Thyroid gland (tissue), 4 donors: ENCODE data around the gene GRAMD1B. TPM values are rescaled to one million over a fixed set of nuclear protein-coding genes. Genes with fewer than 3 reads are reported as not detected.

Experiments
- DNase-seq, 2 donors: peaks; one replicate each; pipeline ENCODE4 v3.0.0-alpha.2; 2019
- H3K27ac ChIP-seq, 3 donors: fragments of 200-600 bp; sonication (generic); 1 replicate in 2 of 3; 2 replicates in 1 of 3; pipeline ENCODE4 v1.5.1; 2016 to 2019; ENCODE audit warnings: mild to moderate bottlenecking in 1 of 3, moderate library complexity in 1 of 3
- H3K27me3 ChIP-seq: fragments of 200-600 bp; sonication (generic); one replicate; pipeline ENCODE4 v1.5.1; 2019
- H3K36me3 ChIP-seq, 2 donors: fragments of 200-600 bp; sonication (generic); one replicate each; pipeline ENCODE4 v1.5.1; 2016 to 2019
- H3K4me1 ChIP-seq, 2 donors: fragments of 200-600 bp; sonication (generic); one replicate each; pipeline ENCODE4 v1.5.1; 2017 to 2019
- H3K4me3 ChIP-seq, 3 donors: fragments of 200-600 bp; sonication (generic); replicated peaks in 1 of 3; 1 replicate in 2 of 3; 2 replicates in 1 of 3; pipeline ENCODE4 v1.5.1; 2016; ENCODE audit warnings: mild to moderate bottlenecking in 1 of 3
- H3K9me3 ChIP-seq: fragments of 200-600 bp; sonication (generic); one replicate; pipeline ENCODE4 v1.5.1; 2017
- CTCF ChIP-seq, 6 experiments: fragments of 200-600 bp in 3 of 6; fragments of 450-650 bp in 3 of 6; sonication (generic) in 3 of 6; IDR thresholded peaks; one replicate each; pipeline ENCODE4 v1.5.1; 2016 to 2019; ENCODE audit warnings: antibody characterized with exemption in 6 of 6, mild to moderate bottlenecking in 2 of 6, inconsistent platforms in 1 of 6, moderate library complexity in 1 of 6
- POLR2A ChIP-seq, 2 donors: fragments of 450-650 bp; IDR thresholded peaks; one replicate each; pipeline ENCODE4 v1.6.1; 2017; ENCODE audit warnings: antibody characterized with exemption in 2 of 2, mild to moderate bottlenecking in 2 of 2, moderate library complexity in 1 of 2
- WGBS, 2 donors: methylation state at CpG; one replicate each; pipeline ENCODE4 v1.1.5; 2017; 5-methylcytosine and 5-hydroxymethylcytosine counted together
- intact Hi-C: fragments of 100-400 bp; cut with DNase I; formaldehyde crosslinking; loops from one replicate; pipeline ENCODE4 v1.15.1; 2023
- total RNA-seq, 4 donors: library from RNA; depleted of rRNA; stranded (reverse); fragments of >200 nt; gene quantifications; one replicate each; pipeline ENCODE4 v1.2.3, GENCODE V29; 2016

GRAMD1B gene
- total RNA-seq, 4 donors from 2014 or later = 7.0 to 22.7 (median 9.2) TPM

DNA sequence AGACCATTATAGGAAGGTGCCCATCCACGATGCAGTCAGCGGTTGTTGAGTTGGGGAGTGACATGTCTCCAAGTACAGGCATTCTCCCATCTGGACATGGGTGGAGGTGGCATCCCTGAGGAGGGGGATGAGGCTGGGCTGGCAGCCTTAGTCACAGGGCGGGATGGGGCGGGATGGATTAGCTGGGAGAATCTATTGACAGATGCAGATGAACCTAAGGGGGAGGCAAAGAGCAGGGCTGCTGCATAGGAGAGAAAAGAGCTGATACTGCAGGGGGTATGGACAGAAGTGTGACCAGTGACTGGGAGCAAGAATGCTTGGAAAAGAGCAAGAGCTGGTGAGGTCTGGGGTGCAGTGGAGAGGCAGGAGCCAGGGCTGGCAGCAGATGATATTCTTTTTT is 181.6 kb downstream of the GRAMD1B start:
- WGBS, 2 donors = 93 to 99% methylated on average over 4 of the region's 4 CpGs
- DNase-seq = no peak
- no peak overlapping the region for H3K4me3 ChIP-seq
- H3K4me1 ChIP-seq = no peaks in the 10 kb centered on the region
- intact Hi-C loops = no loop called here
- H3K9me3 ChIP-seq = no peaks in the 10 kb centered on the region
- no peaks in the 10 kb centered on the region for H3K27me3 ChIP-seq
- TF ChIP-seq POLR2A (IDR thresholded peaks at IDR 0.05) (no peak), CTCF (IDR thresholded peaks at IDR 0.05) (no peak)
- peaks cover 11 to 17% of the 10 kb centered on the region in 2 donors for H3K36me3 ChIP-seq
- H3K27ac ChIP-seq = no peak overlapping the region

DNA sequence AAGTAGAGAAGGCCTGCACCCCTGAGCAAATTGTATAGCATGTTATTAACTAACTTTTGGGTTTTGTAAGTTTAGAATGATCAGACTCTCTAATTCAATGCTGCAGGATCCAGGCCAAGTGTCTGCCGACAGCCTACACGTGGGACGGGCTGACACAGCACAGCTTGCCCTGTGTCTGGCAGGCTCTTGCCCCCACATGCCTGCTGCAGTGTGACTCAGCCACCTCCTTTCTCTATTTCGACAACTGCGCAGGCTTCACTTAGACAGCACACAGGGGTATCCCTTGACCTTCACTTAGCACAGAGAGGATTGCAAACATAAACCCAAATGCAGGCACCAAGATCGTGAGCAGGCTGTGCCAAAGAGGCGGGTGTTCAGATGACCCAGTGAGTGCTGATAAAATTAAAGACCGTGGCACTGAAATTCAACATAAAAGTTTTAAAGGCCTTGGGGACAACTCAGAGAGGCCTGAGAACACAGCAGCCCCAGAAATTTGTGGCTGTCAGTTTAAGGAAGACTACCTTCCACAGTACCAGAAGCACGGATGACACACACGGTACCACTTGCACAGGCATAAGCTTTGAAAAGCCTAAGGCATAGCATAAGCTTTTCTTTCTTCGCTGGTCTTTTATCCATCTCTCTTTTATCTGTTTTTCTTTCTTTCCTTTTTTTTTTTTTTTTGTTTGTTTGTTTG is 186.6 kb downstream of the GRAMD1B start:
- DNase-seq = no peak
- H3K27ac ChIP-seq = no peak overlapping the region
- no peaks in the 10 kb centered on the region for H3K9me3 ChIP-seq
- no peaks in the 10 kb centered on the region for H3K4me1 ChIP-seq
- TF ChIP-seq POLR2A (IDR thresholded peaks at IDR 0.05) = no peak
- no peak for TF ChIP-seq CTCF (IDR thresholded peaks at IDR 0.05)
- no peaks in the 10 kb centered on the region for H3K27me3 ChIP-seq
- intact Hi-C loops = no loop called here
- 88% methylated on average over 11 of the region's 11 CpGs for WGBS, 2 donors
- H3K4me3 ChIP-seq = no peak overlapping the region
- peaks cover 8 to 23% of the 10 kb centered on the region in 2 donors for H3K36me3 ChIP-seq

DNA sequence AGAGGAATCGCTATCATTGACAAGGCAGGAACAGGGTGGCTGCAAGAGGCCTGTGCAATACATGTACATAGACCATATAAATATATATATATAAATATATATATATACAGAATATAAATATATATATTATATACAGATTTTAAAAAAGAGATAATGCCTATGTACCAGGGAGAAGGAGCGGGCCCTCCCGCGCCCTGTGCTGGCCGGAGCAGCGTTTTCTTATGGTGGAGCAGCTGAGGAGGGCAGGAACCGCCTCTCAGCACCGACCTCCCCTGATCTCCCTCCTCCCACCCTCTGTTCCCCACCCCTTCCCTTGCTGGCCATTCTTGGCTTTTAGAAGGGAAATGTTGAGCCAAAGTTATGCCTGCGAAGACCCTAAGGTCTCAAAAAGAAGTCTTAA is 192.5 kb downstream of the GRAMD1B start:
- no peaks in the 10 kb centered on the region for H3K4me1 ChIP-seq
- peaks cover 0 to 6% of the 10 kb centered on the region in 2 donors for H3K36me3 ChIP-seq
- no peaks in the 10 kb centered on the region for H3K27me3 ChIP-seq
- H3K9me3 ChIP-seq = no peaks in the 10 kb centered on the region
- TF ChIP-seq POLR2A (IDR thresholded peaks at IDR 0.05) (no peak), CTCF (IDR thresholded peaks at IDR 0.05) (no peak)
- no peak overlapping the region for H3K27ac ChIP-seq
- intact Hi-C loops = no loop called here
- DNase-seq = no peak
- no peak overlapping the region for H3K4me3 ChIP-seq
- 95 to 96% methylated on average over 9 of the region's 9 CpGs for WGBS, 2 donors

DNA sequence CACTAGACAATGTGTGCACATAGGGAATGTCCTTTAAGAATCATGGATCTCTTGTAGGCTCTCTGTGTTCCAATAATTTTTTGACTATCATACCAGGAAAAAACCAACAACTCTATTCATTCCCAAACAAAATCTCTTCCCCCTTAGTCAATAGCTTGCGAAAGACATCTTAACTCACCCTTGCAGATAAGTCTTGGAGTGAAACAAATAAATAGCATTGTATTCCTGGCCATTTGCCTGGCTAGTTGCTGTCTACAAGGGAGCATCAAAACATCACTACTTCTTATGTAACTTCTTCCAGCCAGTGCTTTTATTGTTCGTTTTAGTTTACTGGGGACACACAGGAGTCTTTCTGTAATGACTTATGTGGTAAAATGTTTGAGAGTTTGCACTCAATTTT is 194.9 kb downstream of the GRAMD1B start:
- no peak for DNase-seq
- no peak for TF ChIP-seq CTCF (IDR thresholded peaks at IDR 0.05)
- TF ChIP-seq POLR2A (IDR thresholded peaks at IDR 0.05) = no peak
- H3K27ac ChIP-seq = no peak overlapping the region
- no peaks in the 10 kb centered on the region for H3K36me3 ChIP-seq
- intact Hi-C loops = no loop called here
- WGBS, 2 donors = 91 to 95% methylated on average over 2 of the region's 2 CpGs
- no peaks in the 10 kb centered on the region for H3K4me1 ChIP-seq
- H3K4me3 ChIP-seq = no peak overlapping the region
- H3K27me3 ChIP-seq = no peaks in the 10 kb centered on the region
- no peaks in the 10 kb centered on the region for H3K9me3 ChIP-seq

GRCh38 chr11:123628936-123629683 is 199.0 kb downstream of the GRAMD1B start:
- Histone ChIP-seq H3K36me3 (no peaks in the 10 kb centered on the region), H3K9me3 (no peaks in the 10 kb centered on the region), H3K4me1 (no peaks in the 10 kb centered on the region), H3K27ac (no peak overlapping the region), H3K4me3 (no peak overlapping the region), H3K27me3 (no peaks in the 10 kb centered on the region)
- TF ChIP-seq CTCF (IDR thresholded peaks at IDR 0.05) = no peak
- TF ChIP-seq POLR2A (IDR thresholded peaks at IDR 0.05) = no peak
- WGBS, 2 donors = 69 to 72% methylated on average over 10 of the region's 10 CpGs
- peak; percentile 3 to 8 for DNase-seq
- intact Hi-C loops = no loop called here
